Vagina (tissue), 2 donors: Measurements from ENCODE around the gene SETD9.

ENCODE experiments used
- CTCF ChIP-seq, 3 experiments: fragments of 450-650 bp in 2 of 3; fragments of 200-600 bp in 1 of 3; sonication (generic) in 1 of 3; IDR thresholded peaks; one replicate each; pipeline ENCODE4 v1.5.1; 2017 to 2019; ENCODE audit warnings: antibody characterized with exemption in 3 of 3, mild to moderate bottlenecking in 2 of 3, moderate library complexity in 2 of 3
- POLR2A ChIP-seq, 2 donors: fragments of 450-650 bp; IDR thresholded peaks; one replicate each; pipeline ENCODE4 v1.6.1; 2017; ENCODE audit warnings: antibody characterized with exemption in 2 of 2, mild to moderate bottlenecking in 2 of 2, moderate library complexity in 2 of 2
- POLR2AphosphoS5 ChIP-seq, 2 donors: sonication (generic); formaldehyde crosslinking; IDR thresholded peaks; one replicate each; pipeline ENCODE4 v1.9.0; 2017; ENCODE audit warnings: antibody characterized with exemption in 2 of 2, mild to moderate bottlenecking in 2 of 2, low read depth in 1 of 2; ENCODE audit not compliant: insufficient read depth in 1 of 2

GRCh38 chr5:56898213-56898612, 11.2 kb upstream of the SETD9 start:
- TF ChIP-seq CTCF (IDR thresholded peaks at IDR 0.05) (no peak), POLR2A (IDR thresholded peaks at IDR 0.05) (no peak), POLR2AphosphoS5 (IDR thresholded peaks at IDR 0.05; ENCODE audit: insufficient read depth in 1 of 2, low read depth in 1 of 2) (no peak)
